Prostate gland (tissue), 2 donors: ENCODE data around the gene GHRH. TPM values are rescaled to one million over a fixed set of nuclear protein-coding genes. Genes with fewer than 3 reads are reported as not detected.

ENCODE experiments used
- DNase-seq: peaks from one replicate; pipeline ENCODE4 v3.0.0-alpha.2; 2019; ENCODE audit warnings: low spot score
- H3K27ac ChIP-seq, 2 donors: fragments of 200-600 bp; sonication (generic); 2 replicates each; pipeline ENCODE4 v1.5.1; 2017 to 2019
- H3K27me3 ChIP-seq: fragments of 200-600 bp; sonication (generic); replicated peaks from 2 replicates; pipeline ENCODE4 v1.5.1; 2019; ENCODE audit not compliant: insufficient read depth
- H3K36me3 ChIP-seq, 2 donors: fragments of 200-600 bp; sonication (generic); 1 replicate in 1 of 2; 2 replicates in 1 of 2; pipeline versions ENCODE4 v1.5.1 to v1.8.1; 2017 to 2019
- H3K4me1 ChIP-seq: fragments of 200-600 bp; sonication (generic); replicated peaks from 2 replicates; pipeline ENCODE4 v1.5.1; 2019
- H3K4me3 ChIP-seq, 2 donors: fragments of 200-600 bp; sonication (generic); 2 replicates each; pipeline ENCODE4 v1.5.1; 2017 to 2019
- H3K9me3 ChIP-seq: fragments of 200-600 bp; sonication (generic); 2 replicates; pipeline ENCODE4 v1.5.1; 2017
- POLR2A ChIP-seq: fragments of 450-650 bp; IDR thresholded peaks from one replicate; pipeline ENCODE4 v1.6.1; 2016; ENCODE audit warnings: antibody characterized with exemption, mild to moderate bottlenecking
- POLR2AphosphoS5 ChIP-seq: sonication (generic); formaldehyde crosslinking; IDR thresholded peaks from one replicate; pipeline ENCODE4 v1.6.1; 2017; ENCODE audit warnings: antibody characterized with exemption
- WGBS: methylation state at CpG from one replicate; pipeline ENCODE4 v1.1.5; 2018; 5-methylcytosine and 5-hydroxymethylcytosine counted together
- intact Hi-C: fragments of 100-400 bp; cut with DNase I; formaldehyde crosslinking; loops from one replicate; pipeline ENCODE4 v1.14.2; 2022
- total RNA-seq, 2 donors: library from RNA; depleted of rRNA; stranded (reverse); fragments of >200 nt; gene quantifications; one replicate each; pipeline ENCODE4 v1.1.0, GENCODE V29; 2016
- TF ChIP-seq, protein P1 (sequence below), 4 experiments: fragments of 200-600 bp in 2 of 4; fragments of 450-650 bp in 2 of 4; sonication (generic) in 2 of 4; IDR thresholded peaks; 1 replicate in 3 of 4; 2 replicates in 1 of 4; pipeline ENCODE4 v1.5.1; 2016 to 2019; ENCODE audit warnings: antibody characterized with exemption in 4 of 4, mild to moderate bottlenecking in 2 of 4, moderate library complexity in 2 of 4

GHRH gene
- total RNA-seq, 2 donors from 2014 or later: not detected

DNA sequence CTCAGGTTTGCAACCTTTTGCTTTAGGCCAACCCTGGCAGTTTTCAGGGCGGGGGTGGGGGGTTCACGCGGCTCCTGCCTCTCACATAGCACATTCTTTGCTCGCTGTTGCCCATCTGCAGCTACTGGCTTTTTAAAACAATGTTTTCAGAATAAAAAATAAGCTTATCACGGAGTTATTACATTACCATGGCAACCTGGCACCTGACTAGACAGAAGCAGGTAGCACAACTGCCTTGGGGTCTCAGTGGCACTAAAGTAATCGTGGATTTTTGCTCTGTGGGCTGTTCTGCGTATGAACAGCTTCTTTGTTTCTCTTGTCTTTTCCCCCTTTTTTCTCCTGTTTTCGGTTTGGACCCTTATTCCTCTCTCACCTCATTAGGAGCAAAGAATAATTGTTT lies 18.8 kb upstream of the GHRH start:
- Histone ChIP-seq H3K4me3 (no peak overlapping the region), H3K27me3 (no peaks in the 10 kb centered on the region), H3K36me3 (no peaks in the 10 kb centered on the region), H3K4me1 (no peaks in the 10 kb centered on the region), H3K27ac (no peak overlapping the region), H3K9me3 (no peaks in the 10 kb centered on the region)
- no peak for DNase-seq
- intact Hi-C loops: loop anchor here (5.0 kb wide), 1 partner anchor 247 kb away; the partner anchor contains the start of gene BLCAP
- WGBS: 78% methylated on average over 8 of the region's 8 CpGs
- TF ChIP-seq, protein P1, sequence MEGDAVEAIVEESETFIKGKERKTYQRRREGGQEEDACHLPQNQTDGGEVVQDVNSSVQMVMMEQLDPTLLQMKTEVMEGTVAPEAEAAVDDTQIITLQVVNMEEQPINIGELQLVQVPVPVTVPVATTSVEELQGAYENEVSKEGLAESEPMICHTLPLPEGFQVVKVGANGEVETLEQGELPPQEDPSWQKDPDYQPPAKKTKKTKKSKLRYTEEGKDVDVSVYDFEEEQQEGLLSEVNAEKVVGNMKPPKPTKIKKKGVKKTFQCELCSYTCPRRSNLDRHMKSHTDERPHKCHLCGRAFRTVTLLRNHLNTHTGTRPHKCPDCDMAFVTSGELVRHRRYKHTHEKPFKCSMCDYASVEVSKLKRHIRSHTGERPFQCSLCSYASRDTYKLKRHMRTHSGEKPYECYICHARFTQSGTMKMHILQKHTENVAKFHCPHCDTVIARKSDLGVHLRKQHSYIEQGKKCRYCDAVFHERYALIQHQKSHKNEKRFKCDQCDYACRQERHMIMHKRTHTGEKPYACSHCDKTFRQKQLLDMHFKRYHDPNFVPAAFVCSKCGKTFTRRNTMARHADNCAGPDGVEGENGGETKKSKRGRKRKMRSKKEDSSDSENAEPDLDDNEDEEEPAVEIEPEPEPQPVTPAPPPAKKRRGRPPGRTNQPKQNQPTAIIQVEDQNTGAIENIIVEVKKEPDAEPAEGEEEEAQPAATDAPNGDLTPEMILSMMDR (IDR thresholded peaks at IDR 0.05): no peak
- TF ChIP-seq POLR2AphosphoS5: no peak
- TF ChIP-seq POLR2A: no peak

DNA sequence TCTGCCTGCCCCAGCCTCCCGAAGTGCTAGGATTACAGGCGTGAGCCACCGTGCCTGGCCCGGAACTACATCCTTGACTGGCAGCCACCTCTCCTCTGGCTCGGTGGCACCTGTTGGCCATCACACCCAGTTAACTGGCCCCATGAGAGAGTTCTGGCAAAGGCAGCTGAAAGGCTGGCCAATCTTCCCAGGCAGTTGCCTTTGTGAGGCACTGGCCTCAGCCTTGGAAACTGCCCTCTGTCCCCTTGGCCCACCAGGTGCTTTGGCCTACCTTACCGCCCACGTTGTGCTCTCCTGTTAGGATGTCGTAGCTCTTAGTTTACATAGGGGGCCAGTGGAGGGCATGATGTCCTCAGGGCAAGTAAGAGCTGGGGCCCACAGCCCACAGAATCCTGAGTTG lies 18.2 kb upstream of the GHRH start:
- Histone ChIP-seq H3K4me1 (no peaks in the 10 kb centered on the region), H3K9me3 (no peaks in the 10 kb centered on the region), H3K4me3 (no peak overlapping the region), H3K36me3 (no peaks in the 10 kb centered on the region), H3K27me3 (no peaks in the 10 kb centered on the region), H3K27ac (no peak overlapping the region)
- no peak for DNase-seq
- 78% methylated on average over 7 of the region's 8 CpGs for WGBS
- TF ChIP-seq POLR2AphosphoS5 (no peak), POLR2A (no peak)
- TF ChIP-seq, protein P1 (IDR thresholded peaks at IDR 0.05): no peak
- intact Hi-C loops: loop anchor here (5.0 kb wide), 1 partner anchor 247 kb away; the partner anchor contains the start of gene BLCAP

DNA sequence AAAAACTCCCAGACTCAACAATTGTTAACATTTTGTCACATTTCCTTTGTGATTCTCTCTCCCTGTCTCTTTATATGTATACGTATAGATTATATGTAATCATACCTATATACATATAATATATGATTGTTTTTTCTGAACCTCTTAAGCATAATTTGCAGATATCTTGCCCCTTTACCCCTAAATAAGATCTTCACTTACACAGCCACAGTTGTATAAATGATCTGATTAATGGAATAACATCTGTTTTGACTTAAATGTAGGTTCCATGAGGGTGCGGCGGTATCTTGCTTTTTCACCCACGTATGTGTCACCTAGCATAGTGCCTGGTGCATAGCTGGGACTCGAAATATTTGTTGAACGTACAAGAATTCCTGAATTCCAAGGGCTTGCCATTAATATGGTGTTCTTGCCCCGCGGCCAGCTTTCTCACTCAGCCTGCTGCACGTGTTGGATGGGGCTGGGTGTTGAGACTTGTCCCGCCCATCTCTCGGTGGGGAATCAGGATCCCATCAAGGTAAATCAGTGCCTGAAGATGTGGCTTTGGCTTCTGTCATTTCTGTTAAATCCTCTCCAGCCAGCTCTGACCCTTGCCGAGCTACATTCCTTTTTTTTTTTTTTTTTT lies 17.5 kb upstream of the GHRH start:
- H3K4me1 ChIP-seq: no peaks in the 10 kb centered on the region
- H3K27ac ChIP-seq: no peak overlapping the region
- no peaks in the 10 kb centered on the region for H3K27me3 ChIP-seq
- DNase-seq: no peak
- no peaks in the 10 kb centered on the region for H3K36me3 ChIP-seq
- WGBS: 54% methylated on average over 12 of the region's 12 CpGs
- H3K9me3 ChIP-seq: no peaks in the 10 kb centered on the region
- TF ChIP-seq, protein P1 (IDR thresholded peaks at IDR 0.05): no peak
- TF ChIP-seq POLR2A (no peak), POLR2AphosphoS5 (no peak)
- intact Hi-C loops: no loop called here
- no peak overlapping the region for H3K4me3 ChIP-seq

DNA sequence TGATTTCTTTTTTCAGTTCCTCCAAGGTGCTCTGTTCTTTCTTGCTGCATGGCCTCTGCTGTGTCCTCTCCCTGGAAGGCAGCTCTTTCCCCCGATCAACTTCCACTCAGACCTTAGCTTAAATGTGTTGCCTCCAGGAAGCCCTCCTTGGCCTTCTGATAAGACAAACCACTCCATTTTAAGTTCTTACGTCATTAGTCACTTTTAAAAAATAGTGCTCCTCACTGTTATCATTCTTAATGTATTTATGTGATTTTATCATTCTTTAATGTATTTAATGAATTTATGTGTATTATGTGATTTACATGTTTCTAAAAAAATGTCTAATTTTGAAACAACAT lies 15.6 kb upstream of the GHRH start:
- H3K27me3 ChIP-seq: no peaks in the 10 kb centered on the region
- H3K4me3 ChIP-seq: no peak overlapping the region
- no peaks in the 10 kb centered on the region for H3K9me3 ChIP-seq
- H3K36me3 ChIP-seq: no peaks in the 10 kb centered on the region
- intact Hi-C loops: no loop called here
- TF ChIP-seq, protein P1 (IDR thresholded peaks at IDR 0.05): no peak
- TF ChIP-seq POLR2AphosphoS5: no peak
- no peak for TF ChIP-seq POLR2A
- 74% methylated on average over 2 of the region's 2 CpGs for whole genome bisulfite sequencing
- peak overlapping the region; percentile 25 to 64 for H3K27ac ChIP-seq
- no peaks in the 10 kb centered on the region for H3K4me1 ChIP-seq
- no peak for DNase-seq
